OCI-LY1 (cell line): ENCODE measurements around the gene CCR5AS.
"Not testable (repeated sequence)": the region's sequence is repeated elsewhere in the genome, so short reads cannot be mapped to it uniquely, and the experiment has no call there.

Experiments used
- H2AFZ ChIP-seq: fragments of 200-600 bp; sonication (generic), shearing (Covaris generic); 2 replicates; pipeline ENCODE4 v1.6.0; 2014; ENCODE audit warnings: antibody characterized with exemption, mild to moderate bottlenecking, low read length
- H3F3A ChIP-seq: fragments of 200-600 bp; sonication (generic), shearing (Covaris generic); 2 replicates; pipeline ENCODE4 v1.6.0; 2014; ENCODE audit warnings: mild to moderate bottlenecking, antibody characterized with exemption, low read length, moderate library complexity; ENCODE audit not compliant: insufficient read depth
- H3K27ac ChIP-seq: fragments of 200-600 bp; sonication (generic); 2 replicates; pipeline ENCODE4 v1.5.1; 2014; ENCODE audit warnings: low read length, mixed run types, mild to moderate bottlenecking, low read depth; ENCODE audit not compliant: poor library complexity, severe bottlenecking
- H3K27me3 ChIP-seq: fragments of 200-600 bp; sonication (generic); 2 replicates; pipeline ENCODE4 v1.6.0; 2014; ENCODE audit warnings: antibody characterized with exemption, mild to moderate bottlenecking, low read length, moderate library complexity; ENCODE audit not compliant: insufficient read depth
- H3K36me3 ChIP-seq: fragments of 200-600 bp; sonication (generic); 2 replicates; pipeline ENCODE4 v1.6.1; 2014; ENCODE audit warnings: mild to moderate bottlenecking, antibody characterized with exemption, low read length, moderate library complexity, mixed read lengths; ENCODE audit not compliant: insufficient read depth
- H3K4me1 ChIP-seq: fragments of 200-600 bp; sonication (generic); 2 replicates; pipeline ENCODE4 v1.5.1; 2014; ENCODE audit warnings: mild to moderate bottlenecking, low read length, moderate library complexity; ENCODE audit not compliant: insufficient read depth, severe bottlenecking
- H3K4me2 ChIP-seq: fragments of 200-600 bp; sonication (generic), shearing (Covaris generic); 2 replicates; pipeline ENCODE4 v1.6.1; 2014; ENCODE audit warnings: low read length
- H3K4me3 ChIP-seq: fragments of 200-600 bp; sonication (generic); 2 replicates; pipeline ENCODE4 v1.5.1; 2014; ENCODE audit warnings: low read length, low read depth, mild to moderate bottlenecking, mixed read lengths; ENCODE audit not compliant: poor library complexity, severe bottlenecking
- H3K79me2 ChIP-seq: fragments of 200-600 bp; shearing (Covaris generic); 2 replicates; pipeline ENCODE4 v1.6.1; 2016; ENCODE audit warnings: mixed run types, low read length, mixed read lengths; ENCODE audit not compliant: insufficient read depth
- H3K9ac ChIP-seq: fragments of 200-600 bp; sonication (generic), shearing (Covaris generic); 2 replicates; pipeline ENCODE4 v1.6.1; 2014; ENCODE audit warnings: mild to moderate bottlenecking, low read length, mixed read lengths
- H3K9me2 ChIP-seq: fragments of 200-600 bp; sonication (generic), shearing (Covaris generic); 2 replicates; pipeline ENCODE4 v1.6.1; 2014; ENCODE audit warnings: low read depth, mild to moderate bottlenecking, low read length, mixed read lengths
- H3K9me3 ChIP-seq: fragments of 200-600 bp; shearing (Covaris generic); 2 replicates; pipeline ENCODE4 v1.6.1; 2014; ENCODE audit warnings: low read length, mixed read lengths
- H4K20me1 ChIP-seq: fragments of 200-600 bp; sonication (generic), shearing (Covaris generic); 2 replicates; pipeline ENCODE4 v1.6.0; 2016; ENCODE audit warnings: mild to moderate bottlenecking, low read length; ENCODE audit not compliant: insufficient read depth
- CTCF ChIP-seq: fragments of 200-600 bp; sonication (generic), shearing (Covaris generic); IDR thresholded peaks from 2 replicates; pipeline ENCODE4 v1.5.1; 2017; ENCODE audit warnings: mild to moderate bottlenecking, antibody characterized with exemption, low read length, moderate library complexity, mixed read lengths
- EZH2 ChIP-seq: fragments of 200-600 bp; sonication (generic), shearing (Covaris generic); IDR thresholded peaks from 2 replicates; pipeline ENCODE4 v1.8.0; 2017; ENCODE audit warnings: borderline replicate concordance, mixed run types, mild to moderate bottlenecking, antibody characterized with exemption, low read length, moderate library complexity, mixed read lengths

CCR5AS gene

GRCh38 chr3:46406443-46406787, 451 bp downstream of the CCR5AS start:
- H3K9me3 ChIP-seq: no peaks in the 10 kb centered on the region
- H3F3A ChIP-seq: no peaks in the 10 kb centered on the region
- H3K9ac ChIP-seq: no peak overlapping the region
- no peaks in the 10 kb centered on the region for H3K9me2 ChIP-seq
- no peak for TF ChIP-seq EZH2
- TF ChIP-seq CTCF: no peak
- H3K27me3 ChIP-seq: no peaks in the 10 kb centered on the region; the same call in 1 of the 2 replicates
- H3K4me2 ChIP-seq: no peak overlapping the region
- no peaks in the 10 kb centered on the region for H3K79me2 ChIP-seq
- no peak overlapping the region for H3K27ac ChIP-seq
- H3K4me1 ChIP-seq: no peaks in the 10 kb centered on the region
- no peak overlapping the region for H2AFZ ChIP-seq
- no peaks in the 10 kb centered on the region for H3K36me3 ChIP-seq
- H4K20me1 ChIP-seq: no peaks in the 10 kb centered on the region
- H3K4me3 ChIP-seq: no peak overlapping the region

- H3K4me1 ChIP-seq: no peaks in the 10 kb centered on the region
- H3K79me2 ChIP-seq: no peaks in the 10 kb centered on the region
- no peaks in the 10 kb centered on the region for H3F3A ChIP-seq
- no peak overlapping the region for H2AFZ ChIP-seq
- no peaks in the 10 kb centered on the region for H3K9me3 ChIP-seq
- H4K20me1 ChIP-seq: no peaks in the 10 kb centered on the region
- no peak overlapping the region for H3K27ac ChIP-seq
- no peak overlapping the region for H3K4me3 ChIP-seq
- H3K36me3 ChIP-seq: no peaks in the 10 kb centered on the region
- no peak overlapping the region for H3K9ac ChIP-seq
- no peaks in the 10 kb centered on the region; the same call in 1 of the 2 replicates for H3K27me3 ChIP-seq
- H3K9me2 ChIP-seq: no peaks in the 10 kb centered on the region
- H3K4me2 ChIP-seq: no peak overlapping the region
- TF ChIP-seq CTCF (no peak), EZH2 (no peak)
Observed at GRCh38 chr3:46405301-46406019, 1.4 kb downstream of the CCR5AS start.

DNA sequence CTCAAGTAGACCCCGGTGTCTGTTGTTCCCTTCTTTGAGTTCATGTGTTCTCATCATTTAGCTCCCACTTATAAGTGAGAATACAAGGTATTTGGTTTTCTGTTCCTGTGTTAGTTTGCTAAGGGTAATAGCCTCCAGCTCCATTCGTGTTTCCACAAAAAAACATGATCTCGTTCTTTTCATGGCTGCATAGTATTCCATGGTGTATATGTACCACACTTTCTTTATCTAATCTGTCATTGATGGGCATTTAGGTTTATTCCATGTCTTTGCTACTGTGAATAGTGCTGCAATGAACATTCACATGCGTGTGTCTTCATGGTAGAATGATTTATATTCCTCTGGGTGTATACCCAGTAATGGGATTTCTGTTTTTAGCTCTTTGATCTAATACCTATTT, 4.0 kb downstream of the CCR5AS start:
- H2AFZ ChIP-seq, H3K9ac ChIP-seq, H3K27me3 ChIP-seq, H4K20me1 ChIP-seq, H3K36me3 ChIP-seq, H3K9me2 ChIP-seq, H3F3A ChIP-seq, H3K4me1 ChIP-seq, H3K9me3 ChIP-seq, H3K79me2 ChIP-seq, H3K4me2 ChIP-seq, H3K4me3 ChIP-seq, H3K27ac ChIP-seq: not testable (repeated sequence)

GRCh38 chr3:46401579-46401978, 5.3 kb downstream of the CCR5AS start:
- Histone ChIP-seq H4K20me1 (no peaks in the 10 kb centered on the region), H3K4me1 (no peaks in the 10 kb centered on the region), H3K36me3 (no peaks in the 10 kb centered on the region)

More at GRCh38 chr3:46401579-46401978, 5.3 kb downstream of the CCR5AS start:
- Histone ChIP-seq H3K79me2 (no peaks in the 10 kb centered on the region), H3K9me2 (no peaks in the 10 kb centered on the region), H2AFZ (no peak overlapping the region), H3K27me3 (0 out of 2 replicates have a peak, but pooled peaks cover 4% of the 10 kb centered on the region), H3K27ac (no peak overlapping the region), H3K9ac (no peak overlapping the region), H3K9me3 (no peaks in the 10 kb centered on the region), H3K4me3 (no peak overlapping the region), H3F3A (no peaks in the 10 kb centered on the region), H3K4me2 (no peak overlapping the region)
- TF ChIP-seq CTCF (no peak), EZH2 (no peak)
